ENCODE measurements around the gene CHSY1.

Gene CHSY1

DNA sequence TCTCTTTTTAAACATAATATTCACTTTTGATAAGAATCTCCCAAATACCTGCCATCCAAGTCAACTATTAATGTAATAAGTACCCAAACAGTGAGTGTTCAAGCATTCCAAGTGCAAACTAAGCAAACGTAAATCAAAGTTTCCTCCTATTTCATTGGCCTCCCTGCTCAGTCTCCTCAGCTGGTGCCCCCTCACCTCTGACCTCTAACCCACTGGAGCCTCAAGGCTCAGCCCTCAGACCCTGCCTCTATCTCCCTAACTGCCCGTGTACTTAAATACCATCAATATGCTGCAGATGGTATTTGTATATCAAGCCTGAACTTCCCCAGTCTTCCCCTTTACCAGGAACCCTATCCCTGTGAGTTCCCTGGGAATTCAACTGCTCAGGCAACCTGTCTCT is 31.8 kb downstream of the CHSY1 start:
- Histone ChIP-seq H3F3A (ENCODE audit: low read depth) (no peaks in the 10 kb centered on the region), H3K9me3 (ENCODE audit: insufficient read depth, low read depth, low read length) (no peaks in the 10 kb centered on the region), H3K4me2 (ENCODE audit: low read depth, low read length, poor library complexity, severe bottlenecking) (no peak overlapping the region), H3K9ac (ENCODE audit: low read depth, low read length, poor library complexity, severe bottlenecking) (no peak overlapping the region), H2AFZ (ENCODE audit: low read length) (no peak overlapping the region), H4K20me1 (ENCODE audit: insufficient read depth, low read length, poor library complexity, severe bottlenecking) (peaks cover 95% of the 10 kb centered on the region), H3K36me3 (ENCODE audit: insufficient read depth, low read length) (peaks cover 72% of the 10 kb centered on the region; the same call in 1 of the 2 replicates), H3K27me3 (ENCODE audit: insufficient read depth, low read length, poor library complexity, severe bottlenecking) (no peaks in the 10 kb centered on the region), H3K9me2 (replicated peaks; ENCODE audit: low read depth, low read length) (no peaks in the 10 kb centered on the region), H3K79me2 (ENCODE audit: insufficient read depth, low read length) (peaks cover 100% of the 10 kb centered on the region), H3K4me1 (ENCODE audit: insufficient read depth, low read length, poor library complexity, severe bottlenecking) (peaks cover 7% of the 10 kb centered on the region), H3K4me3 (ENCODE audit: low read length, poor library complexity, severe bottlenecking) (no peak overlapping the region)
- TF ChIP-seq, protein P1, sequence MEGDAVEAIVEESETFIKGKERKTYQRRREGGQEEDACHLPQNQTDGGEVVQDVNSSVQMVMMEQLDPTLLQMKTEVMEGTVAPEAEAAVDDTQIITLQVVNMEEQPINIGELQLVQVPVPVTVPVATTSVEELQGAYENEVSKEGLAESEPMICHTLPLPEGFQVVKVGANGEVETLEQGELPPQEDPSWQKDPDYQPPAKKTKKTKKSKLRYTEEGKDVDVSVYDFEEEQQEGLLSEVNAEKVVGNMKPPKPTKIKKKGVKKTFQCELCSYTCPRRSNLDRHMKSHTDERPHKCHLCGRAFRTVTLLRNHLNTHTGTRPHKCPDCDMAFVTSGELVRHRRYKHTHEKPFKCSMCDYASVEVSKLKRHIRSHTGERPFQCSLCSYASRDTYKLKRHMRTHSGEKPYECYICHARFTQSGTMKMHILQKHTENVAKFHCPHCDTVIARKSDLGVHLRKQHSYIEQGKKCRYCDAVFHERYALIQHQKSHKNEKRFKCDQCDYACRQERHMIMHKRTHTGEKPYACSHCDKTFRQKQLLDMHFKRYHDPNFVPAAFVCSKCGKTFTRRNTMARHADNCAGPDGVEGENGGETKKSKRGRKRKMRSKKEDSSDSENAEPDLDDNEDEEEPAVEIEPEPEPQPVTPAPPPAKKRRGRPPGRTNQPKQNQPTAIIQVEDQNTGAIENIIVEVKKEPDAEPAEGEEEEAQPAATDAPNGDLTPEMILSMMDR (conservative IDR thresholded peaks at IDR 0.05; ENCODE audit: low read length): no peak
- no peak for TF ChIP-seq EZH2phosphoT487 (IDR thresholded peaks at IDR 0.05; ENCODE audit: borderline replicate concordance)

GRCh38 chr15:101219441-101219840 is 32.4 kb downstream of the CHSY1 start:
- Histone ChIP-seq H3K79me2 (ENCODE audit: insufficient read depth, low read length) (peaks cover 100% of the 10 kb centered on the region), H3K4me2 (ENCODE audit: low read depth, low read length, poor library complexity, severe bottlenecking) (no peak overlapping the region), H3K9ac (ENCODE audit: low read depth, low read length, poor library complexity, severe bottlenecking) (no peak overlapping the region), H3K4me1 (ENCODE audit: insufficient read depth, low read length, poor library complexity, severe bottlenecking) (peaks cover 10% of the 10 kb centered on the region), H3K36me3 (ENCODE audit: insufficient read depth, low read length) (peaks cover 67% of the 10 kb centered on the region; the same call in 1 of the 2 replicates), H3F3A (ENCODE audit: low read depth) (no peaks in the 10 kb centered on the region), H3K4me3 (ENCODE audit: low read length, poor library complexity, severe bottlenecking) (no peak overlapping the region), H3K9me3 (ENCODE audit: insufficient read depth, low read depth, low read length) (no peaks in the 10 kb centered on the region), H2AFZ (ENCODE audit: low read length) (no peak overlapping the region), H4K20me1 (ENCODE audit: insufficient read depth, low read length, poor library complexity, severe bottlenecking) (peaks cover 94% of the 10 kb centered on the region), H3K9me2 (replicated peaks; ENCODE audit: low read depth, low read length) (no peaks in the 10 kb centered on the region), H3K27me3 (ENCODE audit: insufficient read depth, low read length, poor library complexity, severe bottlenecking) (no peaks in the 10 kb centered on the region)
- no peak for TF ChIP-seq EZH2phosphoT487 (IDR thresholded peaks at IDR 0.05; ENCODE audit: borderline replicate concordance)
- TF ChIP-seq, protein P1 (conservative IDR thresholded peaks at IDR 0.05; ENCODE audit: low read length): no peak

DNA sequence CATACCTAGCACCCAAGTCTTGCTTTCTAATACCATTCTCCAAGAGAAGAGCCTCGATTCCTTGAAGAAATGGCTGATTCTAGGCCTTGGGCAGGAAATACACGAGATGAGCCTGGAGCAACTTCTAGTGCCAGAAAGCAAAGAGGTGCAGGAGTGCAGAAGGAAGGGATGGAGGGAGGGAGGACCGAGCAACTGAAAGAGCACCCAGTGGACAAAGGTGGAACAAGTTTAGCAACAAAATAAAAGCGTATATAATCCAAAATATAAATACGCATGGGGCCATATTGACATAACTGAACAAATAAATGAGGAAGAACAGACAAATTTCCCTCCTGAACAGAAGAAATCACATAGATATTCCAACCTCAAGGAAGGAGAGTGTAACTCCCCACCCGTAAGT is 34.4 kb downstream of the CHSY1 start:
- Histone ChIP-seq H3K27me3 (ENCODE audit: insufficient read depth, low read length, poor library complexity, severe bottlenecking) (no peaks in the 10 kb centered on the region), H3K9ac (ENCODE audit: low read depth, low read length, poor library complexity, severe bottlenecking) (no peak overlapping the region), H3K36me3 (ENCODE audit: insufficient read depth, low read length) (peaks cover 71% of the 10 kb centered on the region; the same call in 1 of the 2 replicates), H3F3A (ENCODE audit: low read depth) (0 out of 2 replicates have a peak, but pooled peaks cover 2% of the 10 kb centered on the region), H3K4me3 (ENCODE audit: low read length, poor library complexity, severe bottlenecking) (no peak overlapping the region), H2AFZ (ENCODE audit: low read length) (no peak overlapping the region), H3K79me2 (ENCODE audit: insufficient read depth, low read length) (peaks cover 100% of the 10 kb centered on the region), H3K9me2 (replicated peaks; ENCODE audit: low read depth, low read length) (no peaks in the 10 kb centered on the region), H3K9me3 (ENCODE audit: insufficient read depth, low read depth, low read length) (no peaks in the 10 kb centered on the region), H4K20me1 (ENCODE audit: insufficient read depth, low read length, poor library complexity, severe bottlenecking) (peaks cover 99% of the 10 kb centered on the region), H3K4me2 (ENCODE audit: low read depth, low read length, poor library complexity, severe bottlenecking) (no peak overlapping the region), H3K4me1 (ENCODE audit: insufficient read depth, low read length, poor library complexity, severe bottlenecking) (peaks cover 10% of the 10 kb centered on the region)
- no peak for TF ChIP-seq EZH2phosphoT487 (IDR thresholded peaks at IDR 0.05; ENCODE audit: borderline replicate concordance)
- TF ChIP-seq, protein P1 (conservative IDR thresholded peaks at IDR 0.05; ENCODE audit: low read length): 0 out of 2 replicates have a peak, but pooled peaks have one; percentile 15
